Lower leg skin (tissue), 4 donors: ENCODE results near the gene C10orf71. TPM values are rescaled to one million over a fixed set of nuclear protein-coding genes. Genes with fewer than 3 reads are reported as not detected.

Experiments used
- DNase-seq, 2 donors: peaks; one replicate each; pipeline ENCODE4 v3.0.0-alpha.2; 2019; ENCODE audit warnings: low spot score in 2 of 2
- H3K4me3 ChIP-seq: fragments of 200-600 bp; sonication (generic); 2 replicates; pipeline ENCODE4 v1.5.1; 2017; ENCODE audit warnings: mild to moderate bottlenecking, low read depth; ENCODE audit not compliant: poor library complexity, severe bottlenecking
- CTCF ChIP-seq, 3 donors: fragments of 450-650 bp; IDR thresholded peaks; one replicate each; pipeline ENCODE4 v1.5.1; 2016; ENCODE audit warnings: antibody characterized with exemption in 3 of 3, mild to moderate bottlenecking in 3 of 3, moderate library complexity in 2 of 3
- POLR2A ChIP-seq, 2 donors: fragments of 450-650 bp; IDR thresholded peaks; one replicate each; pipeline ENCODE4 v1.6.1; 2016 to 2017; ENCODE audit warnings: antibody characterized with exemption in 2 of 2, mild to moderate bottlenecking in 1 of 2, moderate library complexity in 1 of 2
- WGBS, 2 donors: methylation state at CpG; one replicate each; pipeline ENCODE4 v1.1.5; 2018; 5-methylcytosine and 5-hydroxymethylcytosine counted together
- intact Hi-C: fragments of 100-400 bp; cut with DNase I; formaldehyde crosslinking; loops from one replicate; pipeline ENCODE4 v1.15.0; 2023; ENCODE audit warnings: low total_unique reads
- total RNA-seq, 4 donors: library from RNA; depleted of rRNA; stranded (reverse); fragments of >200 nt; gene quantifications; one replicate each; pipeline ENCODE4 v1.1.0, GENCODE V29; 2016

The C10orf71 gene
- total RNA-seq, 4 donors from 2014 or later = not detected

- H3K4me3 ChIP-seq = no peak overlapping the region
- DNase-seq = peak in 1 of 2 donors; percentile 56
- no peak for TF ChIP-seq POLR2A (IDR thresholded peaks at IDR 0.05)
- no peak for TF ChIP-seq CTCF (IDR thresholded peaks at IDR 0.05)
- intact Hi-C loops = no loop called here
- WGBS, 2 donors = 82 to 85% methylated on average over 7 of the region's 7 CpGs
These were observed 19.7 kb upstream of the C10orf71 start for GRCh38 chr10:49279015-49279880.

- intact Hi-C loops = no loop called here
- DNase-seq = peak in 1 of 2 donors; percentile 78
- WGBS, 2 donors = 68 to 73% methylated on average over 3 of the region's 3 CpGs
- no peak overlapping the region for H3K4me3 ChIP-seq
- no peak for TF ChIP-seq POLR2A (IDR thresholded peaks at IDR 0.05)
- TF ChIP-seq CTCF (IDR thresholded peaks at IDR 0.05) = no peak
These were observed 19.0 kb upstream of the C10orf71 start for GRCh38 chr10:49280001-49280408.

GRCh38 chr10:49281461-49281860 lies 17.5 kb upstream of the C10orf71 start:
- DNase-seq = peak in 1 of 2 donors; percentile 74
- no peak for TF ChIP-seq POLR2A (IDR thresholded peaks at IDR 0.05)
- TF ChIP-seq CTCF (IDR thresholded peaks at IDR 0.05) = no peak
- no peak overlapping the region for H3K4me3 ChIP-seq
- WGBS, 2 donors = 75 to 82% methylated on average over 11 to 13 of the region's 13 CpGs
- intact Hi-C loops = no loop called here

- intact Hi-C loops = no loop called here
- peak in 1 of 2 donors; percentile 20 for DNase-seq
- H3K4me3 ChIP-seq = no peak overlapping the region
- TF ChIP-seq CTCF (IDR thresholded peaks at IDR 0.05) (no peak), POLR2A (IDR thresholded peaks at IDR 0.05) (no peak)
- WGBS, 2 donors = 57 to 75% methylated on average over 3 of the region's 3 CpGs
These were observed 16.7 kb upstream of the C10orf71 start for GRCh38 chr10:49282306-49282705.

GRCh38 chr10:49282879-49283341 lies 16.1 kb upstream of the C10orf71 start:
- intact Hi-C loops = no loop called here

More at GRCh38 chr10:49282879-49283341, 16.1 kb upstream of the C10orf71 start:
- 42 to 55% methylated on average over 12 of the region's 12 CpGs for WGBS, 2 donors
- TF ChIP-seq CTCF (IDR thresholded peaks at IDR 0.05) = no peak
- no peak for TF ChIP-seq POLR2A (IDR thresholded peaks at IDR 0.05)
- peak in 1 of 2 donors; percentile 84 for DNase-seq
- H3K4me3 ChIP-seq = no peak overlapping the region
